A549 (cell line): ENCODE data around the gene SORBS1. TPM values are rescaled to one million over a fixed set of nuclear protein-coding genes. Genes with fewer than 3 reads are reported as not detected.

Source experiments
- ATAC-seq, 2 experiments: fragments of 200-7000 bp in 1 of 2; fragments of >200 bp in 1 of 2; cut with Nextera tagmentation in 1 of 2; cut with Tn5 transposase in 1 of 2; 3 replicates each; pipeline versions ENCODE4 v1.8.0 to v1.9.1; 2018 to 2020; ENCODE audit warnings: mild to moderate bottlenecking in 1 of 2, moderate library complexity in 1 of 2
- CTCF ChIA-PET: fragments of 300-600 bp; sonication (Branson Sonifier 250); formaldehyde crosslinking; extraction: SDS; loops from one replicate; lab custom pipeline; 2021; ENCODE audit warnings: antibody characterized with exemption, inconsistent platforms; lab: Yijun Ruan, JAX
- POLR2A ChIA-PET: fragments of 350-600 bp; formaldehyde crosslinking; extraction: SDS; loops from one replicate; lab custom pipeline; 2021; ENCODE audit warnings: antibody characterized with exemption, inconsistent platforms; lab: Yijun Ruan, JAX
- DNase-seq, 2 experiments: peaks; one replicate each; pipeline versions ENCODE4 v3.0.0 to v3.0.0-alpha.2; 2011 to 2016; ENCODE audit warnings: low read depth in 1 of 2, low spot score in 1 of 2
- FAIRE-seq: peaks from 2 replicates; lab custom pipeline; 2011; peaks lifted over from hg19 to GRCh38; lab: Jason Lieb, UNC
- H3K27ac ChIP-seq, 2 experiments: fragments of >200 bp; sonication (Bioruptor Twin); formaldehyde crosslinking; 3 replicates each; pipeline ENCODE4 v1.5.1; 2016 to 2017
- H3K4me1 ChIP-seq: fragments of >200 bp; sonication (Bioruptor Twin); formaldehyde crosslinking; 3 replicates; pipeline ENCODE4 v1.6.1; 2016
- H3K4me2 ChIP-seq: fragments of >200 bp; sonication (Bioruptor Twin); formaldehyde crosslinking; 3 replicates; pipeline ENCODE4 v1.6.1; 2016
- H3K4me3 ChIP-seq: fragments of >200 bp; sonication (Bioruptor Twin); formaldehyde crosslinking; 3 replicates; pipeline ENCODE4 v1.5.1; 2016
- H3K9me3 ChIP-seq: fragments of >200 bp; sonication (Bioruptor Twin); formaldehyde crosslinking; 3 replicates; pipeline ENCODE4 v1.6.1; 2016
- BHLHE40 ChIP-seq: IDR thresholded peaks from 2 replicates; pipeline ENCODE4 v1.6.1; 2012; ENCODE audit warnings: low read depth, low read length, inconsistent platforms
- CBX2 ChIP-seq: fragments of 200-600 bp; sonication (generic); IDR thresholded peaks from 2 replicates; pipeline ENCODE4 v1.6.1; 2016; ENCODE audit warnings: low read depth, mild to moderate bottlenecking, borderline replicate concordance
- CHD2 ChIP-seq: fragments of 150-350 bp; IDR thresholded peaks from 2 replicates; pipeline ENCODE4 v1.6.1; 2014; ENCODE audit warnings: low read length; ENCODE audit not compliant: partially characterized antibody
- EHF ChIP-seq: fragments of 250-450 bp; sonication (Bioruptor Pico); IDR thresholded peaks from 2 replicates; pipeline ENCODE4 v1.5.0; 2020; ENCODE audit warnings: mild to moderate bottlenecking
- EP300 ChIP-seq, 2 experiments: fragments of >200 bp; sonication (Bioruptor Twin); formaldehyde crosslinking; IDR thresholded peaks; 2 replicates in 1 of 2; 3 replicates in 1 of 2; pipeline ENCODE4 v1.6.1; 2016 to 2017
- FOXS1 ChIP-seq: fragments of 250-450 bp; sonication (Bioruptor Pico); IDR thresholded peaks from 2 replicates; pipeline ENCODE4 v1.5.0; 2020; ENCODE audit warnings: mild to moderate bottlenecking, moderate library complexity
- KDM5A ChIP-seq: fragments of 200-600 bp; sonication (generic); IDR thresholded peaks from 2 replicates; pipeline ENCODE4 v1.6.1; 2016; ENCODE audit warnings: antibody characterized with exemption, mild to moderate bottlenecking
- MAFK ChIP-seq: fragments of 450-650 bp; IDR thresholded peaks from 2 replicates; pipeline ENCODE4 v1.6.1; 2014; ENCODE audit not compliant: partially characterized antibody
- NFE2L2 ChIP-seq: fragments of 150-350 bp; conservative IDR thresholded peaks from 2 replicates; pipeline ENCODE4 v1.6.1; 2014; ENCODE audit warnings: low read length
- NPAS2 ChIP-seq: fragments of 250-450 bp; sonication (Bioruptor Pico); IDR thresholded peaks from 2 replicates; pipeline ENCODE4 v1.8.0; 2022; ENCODE audit warnings: mild to moderate bottlenecking, moderate library complexity, borderline replicate concordance
- POLR2A ChIP-seq: IDR thresholded peaks from 2 replicates; pipeline ENCODE4 v1.6.1; 2012; ENCODE audit warnings: mild to moderate bottlenecking, low read length
- POLR2AphosphoS2 ChIP-seq: conservative IDR thresholded peaks from 2 replicates; pipeline ENCODE4 v1.6.1; 2012; ENCODE audit warnings: low read length, improper control_type of control experiment, inconsistent platforms
- RARB ChIP-seq: fragments of 250-450 bp; sonication (Bioruptor Pico); IDR thresholded peaks from 2 replicates; pipeline ENCODE4 v1.8.0; 2021; ENCODE audit warnings: mild to moderate bottlenecking, moderate library complexity
- RFX5 ChIP-seq: fragments of 450-650 bp; IDR thresholded peaks from 2 replicates; pipeline ENCODE4 v1.7.1; 2014; ENCODE audit warnings: antibody characterized with exemption, mild to moderate bottlenecking, moderate library complexity
- SMC3 ChIP-seq: fragments of >200 bp; sonication (Bioruptor Twin); formaldehyde crosslinking; IDR thresholded peaks from 3 replicates; pipeline ENCODE4 v1.6.1; 2018; ENCODE audit warnings: inconsistent platforms
- SREBF2 ChIP-seq: fragments of 450-650 bp; IDR thresholded peaks from 2 replicates; pipeline ENCODE4 v1.6.1; 2014; ENCODE audit warnings: mild to moderate bottlenecking, moderate library complexity
- TP53 ChIP-seq: fragments of 250-450 bp; sonication (Bioruptor Pico); IDR thresholded peaks from 2 replicates; pipeline ENCODE4 v1.5.0; 2021; ENCODE audit warnings: mild to moderate bottlenecking, moderate library complexity
- WGBS: methylation state at CpG from one replicate; pipeline ENCODE4 v1.1.6; 2017; ENCODE audit errors: missing lambda C conversion rate; 5-methylcytosine and 5-hydroxymethylcytosine counted together
- polyA plus RNA-seq, 4 experiments: library from polyadenylated mRNA; depleted of rRNA in 3 of 4; stranded (reverse); fragments of >200 nt; fragmentation: RNase III in 1 of 4; extraction: RNeasy Plus Mini Kit Qiagen cat#74134 plus additional on column Dnase treatment in 1 of 4; gene quantifications; 2 replicates in 3 of 4; 3 replicates in 1 of 4; pipeline ENCODE4 v1.2.3, GENCODE V29; 2011 to 2017
- TF ChIP-seq, protein P1 (sequence below): fragments of >200 bp; sonication (Bioruptor Twin); formaldehyde crosslinking; IDR thresholded peaks from 2 replicates; pipeline ENCODE4 v1.6.1; 2016
- TF ChIP-seq, protein P2 (sequence below): fragments of 150-350 bp; IDR thresholded peaks from 2 replicates; pipeline ENCODE4 v1.6.1; 2014; ENCODE audit warnings: low read depth, mild to moderate bottlenecking, low read length
- TF ChIP-seq, protein P3 (sequence below): IDR thresholded peaks from 2 replicates; pipeline ENCODE4 v1.6.1; 2012
- TF ChIP-seq, protein P4 (sequence below): fragments of 250-450 bp; sonication (Bioruptor Pico); IDR thresholded peaks from 2 replicates; pipeline ENCODE4 v1.5.0; 2021; ENCODE audit warnings: mild to moderate bottlenecking, moderate library complexity, borderline replicate concordance
- TF ChIP-seq, protein P5 (sequence below): fragments of >200 bp; sonication (Bioruptor Twin); formaldehyde crosslinking; IDR thresholded peaks from 3 replicates; pipeline ENCODE4 v1.5.1; 2016

The SORBS1 gene
- polyA plus RNA-seq, 2 of the 4 experiments (the other 2 are of a cell fraction): 0.39 to 0.80 TPM

DNA sequence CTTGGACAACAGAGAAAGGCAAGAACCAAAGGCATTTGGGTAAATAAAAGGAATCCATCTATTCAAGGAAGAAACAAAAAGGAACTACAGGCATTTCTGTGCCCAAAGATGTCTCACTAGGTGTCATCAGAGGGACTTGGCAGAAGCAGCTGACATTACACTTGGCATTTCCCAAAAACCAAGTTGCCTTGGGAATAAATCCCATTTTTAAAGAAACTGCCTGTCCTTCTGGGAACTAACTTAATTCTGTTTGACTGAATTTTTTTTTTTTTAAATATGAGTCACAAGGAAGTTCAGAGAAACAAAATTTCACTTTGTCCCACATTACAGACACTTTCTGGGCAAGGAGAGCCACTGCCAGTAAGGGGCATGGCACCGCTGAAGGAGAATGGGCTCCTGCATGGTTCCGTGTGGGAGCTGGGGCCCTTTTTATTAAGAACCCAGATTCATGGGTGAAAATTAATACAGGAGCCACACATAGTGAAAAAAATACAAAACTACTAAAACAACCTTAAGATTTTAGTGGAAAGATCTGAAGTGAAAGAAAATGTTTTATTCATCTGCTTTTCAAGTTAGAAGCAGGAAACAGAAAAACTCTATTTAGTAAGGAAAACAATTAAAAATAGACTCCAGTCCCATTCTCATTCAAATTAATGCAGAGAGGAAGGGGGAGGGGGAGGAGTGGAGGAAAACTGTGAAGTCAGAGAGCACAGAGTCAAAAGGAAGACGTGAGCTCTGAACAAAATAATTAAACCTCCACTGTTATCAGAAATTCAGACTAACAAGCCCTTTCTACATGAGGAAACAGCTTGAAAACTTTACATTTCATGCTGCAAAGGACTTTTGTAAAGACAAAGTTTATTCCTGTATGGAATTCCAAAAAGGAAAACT is 151.9 kb downstream of the SORBS1 start:
- no peak for TF ChIP-seq NPAS2 (CRISPR knock-in tag)
- TF ChIP-seq RARB: no peak
- TF ChIP-seq, protein P1, sequence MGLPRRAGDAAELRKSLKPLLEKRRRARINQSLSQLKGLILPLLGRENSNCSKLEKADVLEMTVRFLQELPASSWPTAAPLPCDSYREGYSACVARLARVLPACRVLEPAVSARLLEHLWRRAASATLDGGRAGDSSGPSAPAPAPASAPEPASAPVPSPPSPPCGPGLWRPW: no peak
- no peak for TF ChIP-seq TP53 (CRISPR knock-in tag)
- no peak for TF ChIP-seq SMC3
- no peak for TF ChIP-seq POLR2A
- TF ChIP-seq KDM5A: no peak
- H3K27ac ChIP-seq: no peak overlapping the region
- ChIA-PET POLR2A (no interaction called here), CTCF (interaction anchor here (1.1 to 3.0 kb wide), 7 partner anchors 10 to 899 kb away, joined by 3 to 8 read pairs (median 4); no protein-coding TSS in a partner anchor)
- WGBS: 46% methylated on average over 3 of the region's 3 CpGs
- H3K4me2 ChIP-seq: no peak overlapping the region; the same call in 2 of the 3 replicates
- no peak for FAIRE-seq
- no peak for ATAC-seq
- H3K4me1 ChIP-seq: peaks cover 10% of the 10 kb centered on the region; the same call in 2 of the 3 replicates
- DNase-seq: no peak
- no peaks in the 10 kb centered on the region for H3K9me3 ChIP-seq
- no peak overlapping the region for H3K4me3 ChIP-seq

DNA sequence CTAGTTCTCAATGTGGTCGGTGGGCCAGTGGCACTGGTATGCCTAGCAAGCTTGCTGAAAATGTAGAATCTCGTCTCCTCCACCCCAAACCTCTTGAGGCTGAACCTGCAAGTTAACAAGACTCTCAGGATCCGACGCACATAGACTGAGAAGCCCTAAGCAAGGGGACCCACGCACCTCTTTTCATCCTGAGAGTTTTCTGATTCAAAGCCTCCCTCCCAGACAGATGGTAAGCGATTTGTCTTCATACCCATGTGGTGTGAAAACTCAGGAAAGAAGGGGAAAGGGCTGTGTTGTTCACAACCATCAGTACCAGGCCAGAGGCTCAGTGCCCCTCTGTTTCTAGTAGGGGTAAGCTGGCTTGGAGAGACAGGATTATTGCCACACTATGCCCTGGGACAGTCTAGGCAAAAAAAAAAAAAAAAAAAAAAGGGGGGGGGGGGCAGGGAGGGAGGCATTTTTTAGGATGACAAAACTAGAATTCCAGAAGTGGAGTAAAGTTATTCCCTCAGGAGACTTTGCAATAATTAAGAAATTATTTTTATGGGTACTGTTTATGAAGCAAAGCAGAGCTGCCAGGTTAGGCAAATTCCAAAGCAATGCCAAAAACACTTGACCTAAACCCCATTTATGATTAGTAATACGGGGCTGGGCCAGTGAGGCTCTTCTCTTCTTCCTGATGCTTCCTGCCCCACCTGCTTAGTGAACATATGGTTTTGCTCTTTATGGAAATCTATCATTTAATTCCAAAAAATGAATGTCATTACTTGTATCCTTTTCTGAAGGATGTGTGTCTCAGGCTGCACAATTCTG is 152.8 kb downstream of the SORBS1 start:
- ChIA-PET CTCF (interaction anchor here (0.8 to 1.6 kb wide), 2 partner anchors 22 to 46 kb away, joined by 3 to 7 read pairs; no protein-coding TSS in a partner anchor), POLR2A (no interaction called here)
- FAIRE-seq (no peak), DNase-seq (no peak), ATAC-seq (no peak)
- Histone ChIP-seq H3K4me2 (no peak overlapping the region; the same call in 2 of the 3 replicates), H3K27ac (no peak overlapping the region), H3K4me1 (peaks cover 10% of the 10 kb centered on the region; the same call in 2 of the 3 replicates), H3K9me3 (no peaks in the 10 kb centered on the region), H3K4me3 (no peak overlapping the region)
- TF ChIP-seq EHF (no peak), CHD2 (no peak), BHLHE40 (no peak), NFE2L2 (no peak), SREBF2 (no peak), FOXS1 (CRISPR knock-in tag) (no peak), EP300 (IDR thresholded peaks at IDR 0.05) (no peak), POLR2AphosphoS2 (no peak), POLR2A (no peak), RFX5 (no peak), SMC3 (no peak), MAFK (no peak), CBX2 (no peak)
- TF ChIP-seq, protein P2, sequence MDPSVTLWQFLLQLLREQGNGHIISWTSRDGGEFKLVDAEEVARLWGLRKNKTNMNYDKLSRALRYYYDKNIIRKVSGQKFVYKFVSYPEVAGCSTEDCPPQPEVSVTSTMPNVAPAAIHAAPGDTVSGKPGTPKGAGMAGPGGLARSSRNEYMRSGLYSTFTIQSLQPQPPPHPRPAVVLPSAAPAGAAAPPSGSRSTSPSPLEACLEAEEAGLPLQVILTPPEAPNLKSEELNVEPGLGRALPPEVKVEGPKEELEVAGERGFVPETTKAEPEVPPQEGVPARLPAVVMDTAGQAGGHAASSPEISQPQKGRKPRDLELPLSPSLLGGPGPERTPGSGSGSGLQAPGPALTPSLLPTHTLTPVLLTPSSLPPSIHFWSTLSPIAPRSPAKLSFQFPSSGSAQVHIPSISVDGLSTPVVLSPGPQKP: no peak
- TF ChIP-seq, protein P3, sequence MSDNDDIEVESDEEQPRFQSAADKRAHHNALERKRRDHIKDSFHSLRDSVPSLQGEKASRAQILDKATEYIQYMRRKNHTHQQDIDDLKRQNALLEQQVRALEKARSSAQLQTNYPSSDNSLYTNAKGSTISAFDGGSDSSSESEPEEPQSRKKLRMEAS: no peak
- TF ChIP-seq, protein P4, sequence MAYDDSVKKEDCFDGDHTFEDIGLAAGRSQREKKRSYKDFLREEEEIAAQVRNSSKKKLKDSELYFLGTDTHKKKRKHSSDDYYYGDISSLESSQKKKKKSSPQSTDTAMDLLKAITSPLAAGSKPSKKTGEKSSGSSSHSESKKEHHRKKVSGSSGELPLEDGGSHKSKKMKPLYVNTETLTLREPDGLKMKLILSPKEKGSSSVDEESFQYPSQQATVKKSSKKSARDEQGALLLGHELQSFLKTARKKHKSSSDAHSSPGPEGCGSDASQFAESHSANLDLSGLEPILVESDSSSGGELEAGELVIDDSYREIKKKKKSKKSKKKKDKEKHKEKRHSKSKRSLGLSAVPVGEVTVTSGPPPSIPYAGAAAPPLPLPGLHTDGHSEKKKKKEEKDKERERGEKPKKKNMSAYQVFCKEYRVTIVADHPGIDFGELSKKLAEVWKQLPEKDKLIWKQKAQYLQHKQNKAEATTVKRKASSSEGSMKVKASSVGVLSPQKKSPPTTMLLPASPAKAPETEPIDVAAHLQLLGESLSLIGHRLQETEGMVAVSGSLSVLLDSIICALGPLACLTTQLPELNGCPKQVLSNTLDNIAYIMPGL (CRISPR knock-in tag): no peak
- TF ChIP-seq, protein P1: no peak
- TF ChIP-seq, protein P5, sequence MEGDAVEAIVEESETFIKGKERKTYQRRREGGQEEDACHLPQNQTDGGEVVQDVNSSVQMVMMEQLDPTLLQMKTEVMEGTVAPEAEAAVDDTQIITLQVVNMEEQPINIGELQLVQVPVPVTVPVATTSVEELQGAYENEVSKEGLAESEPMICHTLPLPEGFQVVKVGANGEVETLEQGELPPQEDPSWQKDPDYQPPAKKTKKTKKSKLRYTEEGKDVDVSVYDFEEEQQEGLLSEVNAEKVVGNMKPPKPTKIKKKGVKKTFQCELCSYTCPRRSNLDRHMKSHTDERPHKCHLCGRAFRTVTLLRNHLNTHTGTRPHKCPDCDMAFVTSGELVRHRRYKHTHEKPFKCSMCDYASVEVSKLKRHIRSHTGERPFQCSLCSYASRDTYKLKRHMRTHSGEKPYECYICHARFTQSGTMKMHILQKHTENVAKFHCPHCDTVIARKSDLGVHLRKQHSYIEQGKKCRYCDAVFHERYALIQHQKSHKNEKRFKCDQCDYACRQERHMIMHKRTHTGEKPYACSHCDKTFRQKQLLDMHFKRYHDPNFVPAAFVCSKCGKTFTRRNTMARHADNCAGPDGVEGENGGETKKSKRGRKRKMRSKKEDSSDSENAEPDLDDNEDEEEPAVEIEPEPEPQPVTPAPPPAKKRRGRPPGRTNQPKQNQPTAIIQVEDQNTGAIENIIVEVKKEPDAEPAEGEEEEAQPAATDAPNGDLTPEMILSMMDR: no peak
- WGBS: 47% methylated on average over 7 of the region's 7 CpGs
